HUES6 (cell line): ENCODE data around the gene FAM43B.

Experiments
- H3K27ac ChIP-seq: 2 replicates; pipeline ENCODE4 v1.7.0; 2013; ENCODE audit warnings: low read depth, mild to moderate bottlenecking, low read length, inconsistent platforms
- H3K27me3 ChIP-seq: 2 replicates; pipeline ENCODE4 v1.6.1; 2013; ENCODE audit warnings: low read length; ENCODE audit not compliant: control insufficient read depth, insufficient read depth
- H3K36me3 ChIP-seq: 2 replicates; pipeline ENCODE4 v1.6.1; 2013; ENCODE audit warnings: low read length; ENCODE audit not compliant: control insufficient read depth, insufficient read depth
- H3K4me1 ChIP-seq: 2 replicates; pipeline ENCODE4 v1.6.1; 2013; ENCODE audit warnings: low read length; ENCODE audit not compliant: control insufficient read depth, insufficient read depth
- H3K4me3 ChIP-seq: 2 replicates; pipeline ENCODE4 v1.5.1; 2013; ENCODE audit warnings: low read depth, low read length
- H3K9ac ChIP-seq: one replicate; pipeline ENCODE4 v1.6.1; 2013; ENCODE audit warnings: mild to moderate bottlenecking, low read length
- H3K9me3 ChIP-seq: 2 replicates; pipeline ENCODE4 v1.6.1; 2013; ENCODE audit warnings: low read depth, low read length; ENCODE audit not compliant: control insufficient read depth, insufficient read depth

FAM43B gene

DNA sequence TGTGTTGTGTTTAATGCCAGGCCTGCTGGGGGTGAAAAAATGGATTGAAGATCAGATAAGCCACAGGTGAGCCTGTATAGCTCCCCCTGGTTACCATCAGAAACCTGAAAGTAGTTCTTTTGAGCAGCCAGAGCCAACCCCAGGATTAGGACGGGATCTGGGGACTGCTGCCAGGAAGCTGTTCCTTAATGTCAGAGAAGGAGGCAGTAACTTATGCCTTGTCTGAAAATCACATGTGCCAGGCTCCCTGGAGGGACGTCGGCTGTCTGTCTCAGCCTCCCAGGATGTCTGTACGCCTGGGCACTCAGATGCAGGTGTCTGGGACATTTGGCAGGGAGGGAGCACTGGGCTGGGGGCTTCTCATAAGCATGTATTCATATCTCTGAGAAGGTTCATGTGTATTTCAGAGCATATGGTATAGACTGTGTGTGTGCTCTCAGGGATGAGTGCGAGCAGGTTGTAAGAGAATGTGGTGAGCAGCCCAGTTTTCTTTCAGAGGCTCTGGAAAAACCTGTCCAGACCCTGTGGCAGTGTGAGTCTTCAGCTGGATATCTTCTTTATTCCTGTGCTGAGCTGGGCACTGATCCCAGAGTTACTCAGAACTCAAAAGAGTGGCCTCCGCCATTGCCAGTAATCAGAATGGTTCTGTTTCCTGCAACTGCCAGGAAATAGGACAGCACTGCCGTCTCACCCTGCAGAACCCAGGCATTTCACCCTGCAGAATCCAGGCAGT is 2.8 kb downstream of the FAM43B start:
- H3K4me1 ChIP-seq = peaks cover 21% of the 10 kb centered on the region; the same call in 1 of the 2 replicates
- H3K27ac ChIP-seq = no peak overlapping the region
- H3K4me3 ChIP-seq = no peak overlapping the region
- H3K36me3 ChIP-seq = no peaks in the 10 kb centered on the region
- H3K9ac ChIP-seq = no peak overlapping the region
- peaks cover 76% of the 10 kb centered on the region for H3K27me3 ChIP-seq
- no peaks in the 10 kb centered on the region for H3K9me3 ChIP-seq

DNA sequence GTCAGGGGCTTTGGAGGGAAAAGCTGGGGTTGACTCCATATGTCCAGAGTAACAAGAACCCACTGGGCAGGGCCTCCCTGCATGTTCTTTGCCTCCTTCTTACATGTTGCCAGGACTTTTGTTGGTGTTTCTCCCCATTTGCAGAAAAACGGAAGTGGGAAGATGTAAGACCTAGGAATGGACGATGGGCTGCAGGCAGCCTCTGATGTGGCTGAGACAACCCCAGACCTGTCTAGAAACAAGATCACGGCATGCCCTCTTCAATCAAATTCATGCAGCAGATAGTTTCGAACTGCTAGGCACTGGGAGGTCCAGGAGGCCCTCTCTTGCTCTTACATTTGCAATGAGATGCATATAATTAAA is 3.4 kb downstream of the FAM43B start:
- Histone ChIP-seq H3K36me3 (no peaks in the 10 kb centered on the region), H3K27ac (no peak overlapping the region), H3K4me3 (no peak overlapping the region), H3K27me3 (peaks cover 74% of the 10 kb centered on the region), H3K9me3 (no peaks in the 10 kb centered on the region), H3K9ac (no peak overlapping the region), H3K4me1 (peaks cover 20% of the 10 kb centered on the region; the same call in 1 of the 2 replicates)

DNA sequence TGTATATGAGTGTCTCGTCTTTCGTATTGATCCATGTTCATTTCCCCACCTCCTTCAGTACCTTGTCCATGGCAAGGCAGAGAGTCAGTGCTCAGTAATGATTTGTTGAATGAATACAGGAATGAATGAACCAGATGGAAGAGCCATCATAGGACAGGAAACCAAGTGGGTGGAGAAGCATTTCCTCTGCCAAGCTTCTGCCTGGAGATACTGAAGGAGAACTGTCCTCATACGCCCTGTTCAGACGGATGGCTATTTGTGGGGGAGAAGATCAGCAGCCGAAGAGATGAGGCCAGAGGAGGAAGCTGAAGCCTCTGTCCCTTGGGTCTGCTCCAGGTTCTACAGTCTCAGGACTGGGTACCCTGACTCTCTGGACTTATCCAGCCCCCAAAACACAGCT is 5.8 kb downstream of the FAM43B start:
- H3K9ac ChIP-seq = no peak overlapping the region
- no peak overlapping the region for H3K4me3 ChIP-seq
- no peaks in the 10 kb centered on the region for H3K36me3 ChIP-seq
- H3K4me1 ChIP-seq = peaks cover 7% of the 10 kb centered on the region; the same call in 1 of the 2 replicates
- H3K9me3 ChIP-seq = no peaks in the 10 kb centered on the region
- H3K27ac ChIP-seq = no peak overlapping the region
- peaks cover 62% of the 10 kb centered on the region for H3K27me3 ChIP-seq

DNA sequence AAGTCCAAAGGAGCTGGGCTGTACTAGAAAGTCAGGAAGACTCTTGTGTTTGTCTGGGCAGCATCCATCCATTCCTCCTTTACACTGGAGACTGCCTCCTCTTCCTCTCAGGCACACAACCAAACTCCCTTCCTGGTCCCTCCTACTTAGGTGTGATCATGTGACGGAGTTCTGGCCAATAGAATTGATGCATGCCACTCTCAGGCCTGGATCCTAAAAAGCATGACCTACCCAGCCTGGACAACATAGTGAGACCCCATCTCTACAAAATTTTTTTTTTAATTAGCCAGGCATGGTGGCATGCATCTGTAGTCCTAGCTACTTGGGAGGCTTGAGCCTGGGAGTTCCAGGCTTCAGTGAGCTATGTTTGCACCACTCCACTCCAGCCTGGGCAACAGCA is 8.6 kb downstream of the FAM43B start:
- Histone ChIP-seq H3K4me1 (no peaks in the 10 kb centered on the region), H3K9me3 (no peaks in the 10 kb centered on the region), H3K36me3 (no peaks in the 10 kb centered on the region), H3K27ac (no peak overlapping the region), H3K4me3 (no peak overlapping the region), H3K9ac (no peak overlapping the region), H3K27me3 (peaks cover 34% of the 10 kb centered on the region)

DNA sequence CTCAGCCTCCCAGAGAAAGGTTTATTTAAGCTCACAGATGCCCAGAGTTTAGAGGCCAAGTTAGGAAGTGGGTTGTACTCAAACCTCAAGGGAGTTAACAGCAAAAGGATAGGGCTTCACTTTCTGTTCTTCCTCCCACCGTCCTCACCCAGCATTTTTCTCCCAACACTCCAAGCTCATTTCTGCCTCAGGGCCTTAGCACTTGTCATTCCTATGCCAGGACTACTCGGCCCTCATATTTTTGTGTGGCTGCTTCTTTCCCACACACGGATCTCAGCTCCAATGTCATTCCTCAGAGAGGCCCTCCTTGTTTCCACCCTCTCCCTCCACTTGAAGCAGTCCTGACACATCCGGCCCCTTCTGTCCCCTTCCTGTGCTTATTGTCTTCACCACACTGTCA is 12.9 kb downstream of the FAM43B start:
- no peaks in the 10 kb centered on the region for H3K36me3 ChIP-seq
- peaks cover 14% of the 10 kb centered on the region; the same call in 1 of the 2 replicates for H3K27me3 ChIP-seq
- no peaks in the 10 kb centered on the region for H3K9me3 ChIP-seq
- H3K27ac ChIP-seq = no peak overlapping the region
- H3K4me3 ChIP-seq = no peak overlapping the region
- no peak overlapping the region for H3K9ac ChIP-seq
- H3K4me1 ChIP-seq = no peaks in the 10 kb centered on the region

DNA sequence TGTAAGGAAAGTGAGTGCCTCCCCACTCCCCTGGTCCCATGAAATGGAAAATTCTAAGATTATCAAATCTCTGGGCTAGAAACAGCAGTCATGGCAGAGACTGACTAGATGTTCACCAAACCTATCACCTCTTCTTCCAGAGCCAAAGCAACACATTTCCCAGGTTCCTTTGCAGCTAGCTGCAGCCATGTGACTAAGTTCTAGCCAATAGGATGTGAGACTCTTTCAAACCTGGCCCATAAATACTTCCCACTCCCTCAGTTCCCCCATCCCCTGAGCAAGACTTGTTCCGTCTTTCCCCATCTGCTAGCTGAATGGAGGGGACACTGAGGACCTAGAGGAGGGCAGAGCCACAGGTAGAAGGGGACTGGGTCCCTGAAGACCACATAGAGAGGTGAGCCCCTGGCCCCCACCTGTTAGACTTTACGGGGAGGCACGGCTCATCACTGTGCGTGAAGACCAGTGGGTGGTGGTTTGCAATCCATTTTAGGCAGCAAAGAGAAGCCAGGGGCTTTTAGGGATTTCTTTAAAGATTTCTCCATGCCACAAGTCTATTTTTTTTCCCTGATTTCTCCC is 17.2 kb downstream of the FAM43B start:
- H3K27me3 ChIP-seq = peaks cover 13% of the 10 kb centered on the region; the same call in 1 of the 2 replicates
- H3K9me3 ChIP-seq = peaks cover 5% of the 10 kb centered on the region
- H3K4me3 ChIP-seq = no peak overlapping the region

DNA sequence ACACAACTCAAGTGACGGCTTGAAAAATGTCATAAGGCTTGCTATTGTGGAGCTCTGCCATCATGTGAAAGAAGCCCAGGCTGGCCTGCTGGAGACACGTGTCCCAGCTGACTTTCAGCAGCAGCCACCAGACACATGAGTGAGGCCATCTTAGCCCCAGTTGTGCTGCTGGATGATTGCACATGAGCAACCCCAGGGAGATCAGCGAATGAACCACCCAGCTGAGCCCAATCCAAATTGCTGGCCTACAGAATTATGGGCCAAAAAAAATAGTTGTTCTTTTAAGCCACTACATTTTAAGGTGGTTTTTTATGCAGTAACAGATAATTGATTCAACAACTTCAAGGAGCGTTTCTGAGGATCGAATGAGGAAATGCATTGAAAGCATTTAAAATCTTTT is 19.1 kb downstream of the FAM43B start:
- Histone ChIP-seq H3K4me3 (no peak overlapping the region), H3K9ac (no peak overlapping the region), H3K4me1 (peaks cover 5% of the 10 kb centered on the region; the same call in 1 of the 2 replicates), H3K27me3 (peaks cover 13% of the 10 kb centered on the region; the same call in 1 of the 2 replicates), H3K9me3 (peaks cover 5% of the 10 kb centered on the region), H3K27ac (no peak overlapping the region), H3K36me3 (no peaks in the 10 kb centered on the region)

More for the DNA sequence above, 17.2 kb downstream of the FAM43B start:
- Histone ChIP-seq H3K4me1 (no peaks in the 10 kb centered on the region), H3K27ac (no peak overlapping the region), H3K36me3 (no peaks in the 10 kb centered on the region), H3K9ac (no peak overlapping the region)

DNA sequence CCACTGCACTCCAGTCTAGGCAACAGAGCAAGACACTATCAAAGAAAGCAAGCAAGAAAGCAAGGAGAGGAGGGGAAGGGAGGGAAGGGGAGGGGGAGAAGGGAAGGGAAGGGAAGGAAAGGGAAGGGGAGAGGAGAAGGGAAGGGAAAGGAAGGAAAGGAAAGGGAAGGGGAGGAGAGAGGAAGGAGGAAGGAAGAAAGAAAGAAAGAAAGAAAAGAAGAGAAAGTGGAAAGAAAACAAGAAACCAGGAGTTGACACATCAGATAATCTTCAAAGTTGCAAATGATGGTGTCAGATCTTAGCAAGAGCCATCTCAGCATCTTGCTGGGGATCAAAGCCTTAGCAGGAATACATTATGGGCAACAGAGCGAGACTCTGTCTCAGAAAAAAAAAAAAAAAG is 21.6 kb downstream of the FAM43B start:
- Histone ChIP-seq H3K4me3 (no peak overlapping the region), H3K4me1 (peaks cover 5% of the 10 kb centered on the region; the same call in 1 of the 2 replicates), H3K27me3 (peaks cover 13% of the 10 kb centered on the region; the same call in 1 of the 2 replicates), H3K9me3 (peaks cover 5% of the 10 kb centered on the region), H3K27ac (no peak overlapping the region), H3K36me3 (no peaks in the 10 kb centered on the region), H3K9ac (no peak overlapping the region)

DNA sequence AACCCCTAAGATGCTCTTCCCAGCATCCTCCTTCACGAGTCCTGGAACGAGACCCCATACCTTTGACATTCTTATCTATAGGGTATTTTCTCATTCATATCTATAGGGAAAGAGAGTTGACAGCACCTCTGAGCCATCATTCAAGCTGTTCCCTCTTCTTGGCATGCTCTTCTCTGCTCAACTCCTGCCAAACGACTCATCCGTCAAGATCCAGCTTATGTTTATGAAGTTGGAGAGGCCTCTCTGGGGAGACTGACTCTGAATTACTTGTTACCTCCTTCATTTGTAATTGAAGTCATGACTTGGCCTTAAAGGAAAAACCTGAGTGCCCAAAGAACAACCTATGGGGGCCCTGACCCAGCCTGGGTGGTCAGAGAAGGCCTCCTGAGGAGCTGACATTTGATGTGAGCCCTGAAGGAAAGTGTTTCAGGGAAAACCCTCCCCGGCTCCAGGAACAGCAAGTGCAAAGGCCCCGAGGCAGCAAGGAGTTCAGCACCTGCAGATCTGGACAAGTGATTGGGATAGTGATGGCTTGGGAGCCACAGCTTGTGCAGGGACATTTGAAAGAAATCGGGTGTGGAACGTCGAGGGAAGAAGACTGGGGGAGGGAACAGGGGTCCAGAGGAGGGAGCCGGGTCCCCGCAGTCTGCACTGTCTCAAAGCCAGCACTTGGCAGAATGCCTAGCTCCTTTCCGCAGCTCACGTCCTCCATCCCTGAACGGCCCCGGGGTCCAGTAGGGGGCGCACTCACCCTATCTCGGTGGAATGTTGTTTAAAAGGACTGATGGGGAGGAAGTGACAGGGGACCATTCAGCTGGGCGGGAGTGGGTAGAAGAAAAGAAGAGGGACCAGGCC is 22.5 kb downstream of the FAM43B start:
- Histone ChIP-seq H3K9ac (no peak overlapping the region), H3K27me3 (peaks cover 11% of the 10 kb centered on the region; the same call in 1 of the 2 replicates), H3K4me3 (no peak overlapping the region), H3K36me3 (no peaks in the 10 kb centered on the region), H3K27ac (no peak overlapping the region), H3K9me3 (peaks cover 5% of the 10 kb centered on the region), H3K4me1 (peaks cover 5% of the 10 kb centered on the region; the same call in 1 of the 2 replicates)

DNA sequence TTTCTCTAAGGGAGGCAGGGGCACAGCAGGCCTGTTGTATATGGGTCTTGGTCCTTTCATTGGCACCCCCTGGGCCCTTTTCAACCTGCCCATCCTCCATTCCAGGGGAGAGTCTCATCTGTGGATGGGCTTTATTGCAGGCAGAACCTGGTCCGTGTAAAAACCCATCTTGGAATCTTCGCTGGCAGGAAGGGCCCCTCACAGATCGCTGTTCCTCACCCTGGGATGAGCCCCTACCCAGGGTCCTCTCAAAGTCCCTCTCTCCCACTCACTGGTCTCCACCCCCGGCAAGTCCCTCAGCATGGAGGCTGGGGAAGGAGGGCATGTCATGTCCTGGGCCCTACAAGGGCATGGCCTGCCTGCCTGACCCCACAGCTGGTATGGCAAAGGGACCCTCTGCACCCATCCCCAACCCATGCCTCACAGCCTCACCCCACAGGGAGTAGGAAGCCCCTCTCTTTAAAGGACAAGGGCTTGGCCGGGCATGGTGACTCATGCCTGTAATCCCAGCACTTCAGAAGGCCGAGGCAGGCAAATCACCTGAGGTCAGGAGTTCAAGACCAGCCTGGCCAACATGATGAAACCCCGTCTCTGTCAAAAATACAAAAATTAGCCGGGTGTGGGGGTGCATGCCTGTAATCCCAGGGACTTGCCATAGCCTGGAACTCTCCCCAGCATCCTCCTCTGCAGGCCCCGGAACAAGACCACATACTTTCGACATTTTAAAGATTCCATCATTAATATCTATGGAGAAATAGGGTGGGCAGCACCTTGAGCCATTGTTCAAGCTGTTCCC is 23.4 kb downstream of the FAM43B start:
- Histone ChIP-seq H3K4me1 (peaks cover 5% of the 10 kb centered on the region; the same call in 1 of the 2 replicates), H3K36me3 (no peaks in the 10 kb centered on the region), H3K27ac (no peak overlapping the region), H3K9ac (no peak overlapping the region), H3K4me3 (no peak overlapping the region), H3K9me3 (peaks cover 5% of the 10 kb centered on the region), H3K27me3 (peaks cover 11% of the 10 kb centered on the region; the same call in 1 of the 2 replicates)
